K562 (cell line): ENCODE data around the gene PPIE. TPM values are rescaled to one million over a fixed set of nuclear protein-coding genes. Genes with fewer than 3 reads are reported as not detected.

ENCODE experiments used
- BCL6 ChIP-seq: fragments of 250-450 bp; sonication (Bioruptor Pico); IDR thresholded peaks from 2 replicates; pipeline ENCODE4 v1.4.0; 2020
- C11orf30 ChIP-seq: fragments of 450-650 bp; IDR thresholded peaks from 2 replicates; pipeline ENCODE4 v1.6.1; 2016; ENCODE audit warnings: low read depth, mild to moderate bottlenecking
- CREM ChIP-seq: IDR thresholded peaks from 2 replicates; pipeline ENCODE4 v1.6.1; 2014; ENCODE audit warnings: antibody characterized with exemption, low read depth
- CXXC5 ChIP-seq: fragments of 250-450 bp; sonication (Bioruptor Pico); IDR thresholded peaks from 2 replicates; pipeline ENCODE4 v1.8.0; 2022; ENCODE audit warnings: inconsistent platforms, mild to moderate bottlenecking, moderate library complexity
- DNMT1 ChIP-seq: fragments of 450-650 bp; IDR thresholded peaks from 2 replicates; pipeline ENCODE4 v1.6.1; 2016; ENCODE audit warnings: antibody characterized with exemption, mild to moderate bottlenecking
- EHMT2 ChIP-seq: fragments of 450-650 bp; IDR thresholded peaks from 2 replicates; pipeline ENCODE4 v1.6.1; 2018; ENCODE audit warnings: antibody characterized with exemption
- ERF ChIP-seq: fragments of 450-650 bp; formaldehyde crosslinking; IDR thresholded peaks from 2 replicates; pipeline ENCODE4 v1.4.0; 2020; ENCODE audit warnings: mild to moderate bottlenecking, mixed read lengths
- GTF2E2 ChIP-seq: fragments of 200-800 bp; sonication (Bioruptor generic); IDR thresholded peaks from 2 replicates; pipeline ENCODE4 v1.6.1; 2016; ENCODE audit warnings: missing genetic modification characterization, missing compliant biosample characterization
- HDAC3 ChIP-seq: fragments of 450-650 bp; IDR thresholded peaks from 2 replicates; pipeline ENCODE4 v1.6.1; 2018; ENCODE audit warnings: borderline replicate concordance, mild to moderate bottlenecking, moderate library complexity; ENCODE audit not compliant: partially characterized antibody
- HNRNPH1 ChIP-seq: fragments of 200-400 bp; formaldehyde crosslinking; optimal IDR thresholded peaks from 2 replicates; pipeline ENCODE3; 2017; ENCODE audit warnings: low read depth, mild to moderate bottlenecking, low read length, moderate library complexity
- HNRNPL ChIP-seq: fragments of 200-400 bp; formaldehyde crosslinking; IDR thresholded peaks from 2 replicates; pipeline ENCODE4 v1.6.1; 2017; ENCODE audit warnings: low read depth, mild to moderate bottlenecking, low read length
- KLF16 ChIP-seq: IDR thresholded peaks from 2 replicates; pipeline ENCODE4 v1.6.1; 2016; ENCODE audit warnings: antibody characterized with exemption
- LCOR ChIP-seq: sonication (generic); formaldehyde crosslinking; IDR thresholded peaks from 2 replicates; pipeline ENCODE4 v1.8.0; 2022; ENCODE audit warnings: mild to moderate bottlenecking, missing genetic modification reagents
- MEF2A ChIP-seq: IDR thresholded peaks from 2 replicates; pipeline ENCODE4 v1.6.1; 2011; ENCODE audit warnings: low read depth, mild to moderate bottlenecking, low read length, moderate library complexity; ENCODE audit not compliant: control insufficient read depth
- PRPF4 ChIP-seq: fragments of 200-400 bp; formaldehyde crosslinking; IDR thresholded peaks from one replicate; pipeline ENCODE4 v1.6.1; 2017; ENCODE audit warnings: low read length, low read depth, mild to moderate bottlenecking; ENCODE audit not compliant: insufficient read depth, poor library complexity, severe bottlenecking
- SRSF3 ChIP-seq: fragments of 200-400 bp; formaldehyde crosslinking; IDR thresholded peaks from 2 replicates; pipeline ENCODE4 v1.6.1; 2016; ENCODE audit warnings: mild to moderate bottlenecking, low read length, moderate library complexity; ENCODE audit not compliant: insufficient read depth
- TAF15 ChIP-seq: fragments of 200-400 bp; formaldehyde crosslinking; IDR thresholded peaks from 2 replicates; pipeline ENCODE4 v1.6.1; 2017; ENCODE audit warnings: mild to moderate bottlenecking, low read depth, low read length, moderate library complexity
- TCF3 ChIP-seq: sonication (generic); formaldehyde crosslinking; IDR thresholded peaks from 2 replicates; pipeline ENCODE4 v1.4.0; 2020; ENCODE audit warnings: mild to moderate bottlenecking, missing genetic modification reagents
- THAP7 ChIP-seq: fragments of 250-450 bp; sonication (Bioruptor Pico); IDR thresholded peaks from 2 replicates; pipeline ENCODE4 v1.5.0; 2021
- YBX1 ChIP-seq: fragments of 450-650 bp; IDR thresholded peaks from 2 replicates; pipeline ENCODE4 v1.7.1; 2016; ENCODE audit warnings: mild to moderate bottlenecking
- ZBTB17 ChIP-seq: fragments of 450-650 bp; formaldehyde crosslinking; IDR thresholded peaks from 2 replicates; pipeline ENCODE4 v1.4.0; 2020; ENCODE audit warnings: mild to moderate bottlenecking
- ZFPM2 ChIP-seq: fragments of 250-450 bp; sonication (Bioruptor Pico); IDR thresholded peaks from 2 replicates; pipeline ENCODE4 v1.5.1; 2022; ENCODE audit warnings: mild to moderate bottlenecking
- ZNF23 ChIP-seq: fragments of 250-450 bp; sonication (Bioruptor Pico); IDR thresholded peaks from 2 replicates; pipeline ENCODE4 v1.4.0; 2020; ENCODE audit warnings: mild to moderate bottlenecking
- ZNF717 ChIP-seq: fragments of 250-450 bp; sonication (Bioruptor Pico); IDR thresholded peaks from 2 replicates; pipeline ENCODE4 v1.5.0; 2021
- polyA plus RNA-seq, 8 experiments: library from polyadenylated mRNA; depleted of rRNA in 4 of 8; stranded (reverse) in 5 of 8; unstranded in 3 of 8; fragments of >200 nt; fragmentation: Nextera tagmentation in 2 of 8; fragmentation: Illumina TruSeq in 1 of 8; extraction: Ambion mirVana in 2 of 8; extraction: Trizol in 1 of 8; gene quantifications; 2 replicates each; pipeline versions ENCODE4 v1.2.1 to v1.2.3, GENCODE V29; 2011 to 2014; ENCODE audit warnings: inconsistent platforms in 1 of 8, missing spikeins in 1 of 8
- total RNA-seq, 7 experiments: library from RNA; depleted of rRNA in 6 of 7; stranded (reverse); fragments of >200 nt in 6 of 7; fragmentation: Illumina TruSeq in 2 of 7; extraction: Trizol in 2 of 7; gene quantifications; 2 replicates each; pipeline versions ENCODE4 v1.2.1 to v1.2.3, GENCODE V29; 2011 to 2021; ENCODE audit warnings: low replicate concordance in 1 of 7
- TF ChIP-seq, protein P1 (sequence below): sonication (generic); formaldehyde crosslinking; IDR thresholded peaks from 2 replicates; pipeline ENCODE4 v1.8.1; 2023; ENCODE audit warnings: mild to moderate bottlenecking, missing genetic modification reagents
- TF ChIP-seq, protein P2 (sequence below): fragments of 450-650 bp; IDR thresholded peaks from 2 replicates; pipeline ENCODE4 v1.6.1; 2017; ENCODE audit warnings: antibody characterized with exemption, mild to moderate bottlenecking

PPIE gene
- total and polyA plus RNA-seq, 9 of the 15 experiments (the other 6 are each of a cell fraction or from before 2014, with no cell fraction given), result 75.4 to 444 (median 131) TPM

DNA sequence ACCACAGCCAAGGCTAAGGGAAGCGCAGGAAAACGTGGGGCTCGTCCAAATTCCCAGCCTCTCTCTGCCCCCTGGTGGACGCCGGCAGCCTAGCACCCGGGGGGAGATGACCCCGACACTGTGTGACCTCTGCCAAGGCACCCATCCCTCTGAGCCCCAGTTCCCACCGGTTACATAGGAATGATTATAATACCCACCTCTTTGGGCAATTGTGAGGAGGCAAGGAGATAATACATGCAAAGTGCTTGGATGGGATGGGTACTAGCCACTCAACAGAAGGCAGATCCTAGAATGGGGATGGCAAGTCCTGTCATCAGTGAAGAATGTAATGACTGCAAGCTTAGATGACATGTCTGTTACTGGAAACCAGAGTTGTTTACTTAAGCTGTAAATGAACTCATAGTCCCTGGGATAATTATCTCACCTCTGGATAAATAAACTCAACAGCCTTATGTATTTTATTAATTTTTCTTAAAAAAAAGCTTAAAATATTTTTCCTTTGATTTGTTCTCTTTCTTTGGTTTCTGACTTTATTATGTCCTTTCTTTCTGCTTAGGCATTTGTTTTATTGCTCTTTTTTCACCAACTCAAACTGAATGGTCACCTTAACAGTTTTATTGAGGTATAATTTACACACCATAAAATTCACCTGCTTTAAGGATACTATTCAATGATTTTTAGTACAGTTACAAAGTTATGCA is 61.2 kb downstream of the PPIE start (continued):
- TF ChIP-seq SRSF3 (no peak), ZNF717 (CRISPR knock-in tag) (no peak), GTF2E2 (no peak), DNMT1 (no peak), YBX1 (no peak), MEF2A (no peak), HNRNPL (no peak), ZBTB17 (CRISPR knock-in tag) (peak; percentile 52; the same call in 1 of the 2 replicates), BCL6 (no peak), CREM (0 out of 2 replicates have a peak, but pooled peaks have one; percentile 46), PRPF4 (no peak), EHMT2 (no peak; the same call in 1 of the 2 replicates), TCF3 (CRISPR knock-in tag) (no peak), C11orf30 (no peak), LCOR (CRISPR knock-in tag) (no peak; the same call in 1 of the 2 replicates), THAP7 (CRISPR knock-in tag) (no peak), CXXC5 (CRISPR knock-in tag) (no peak; the same call in 1 of the 2 replicates), KLF16 (no peak), ZNF23 (CRISPR knock-in tag) (no peak), ZFPM2 (CRISPR knock-in tag) (no peak), ERF (CRISPR knock-in tag) (0 out of 2 replicates have a peak, but pooled peaks have one; percentile 41), HNRNPH1 (no peak), HDAC3 (no peak), TAF15 (no peak)
- TF ChIP-seq, protein P1, sequence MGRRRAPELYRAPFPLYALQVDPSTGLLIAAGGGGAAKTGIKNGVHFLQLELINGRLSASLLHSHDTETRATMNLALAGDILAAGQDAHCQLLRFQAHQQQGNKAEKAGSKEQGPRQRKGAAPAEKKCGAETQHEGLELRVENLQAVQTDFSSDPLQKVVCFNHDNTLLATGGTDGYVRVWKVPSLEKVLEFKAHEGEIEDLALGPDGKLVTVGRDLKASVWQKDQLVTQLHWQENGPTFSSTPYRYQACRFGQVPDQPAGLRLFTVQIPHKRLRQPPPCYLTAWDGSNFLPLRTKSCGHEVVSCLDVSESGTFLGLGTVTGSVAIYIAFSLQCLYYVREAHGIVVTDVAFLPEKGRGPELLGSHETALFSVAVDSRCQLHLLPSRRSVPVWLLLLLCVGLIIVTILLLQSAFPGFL, result no peak
- TF ChIP-seq, protein P2, sequence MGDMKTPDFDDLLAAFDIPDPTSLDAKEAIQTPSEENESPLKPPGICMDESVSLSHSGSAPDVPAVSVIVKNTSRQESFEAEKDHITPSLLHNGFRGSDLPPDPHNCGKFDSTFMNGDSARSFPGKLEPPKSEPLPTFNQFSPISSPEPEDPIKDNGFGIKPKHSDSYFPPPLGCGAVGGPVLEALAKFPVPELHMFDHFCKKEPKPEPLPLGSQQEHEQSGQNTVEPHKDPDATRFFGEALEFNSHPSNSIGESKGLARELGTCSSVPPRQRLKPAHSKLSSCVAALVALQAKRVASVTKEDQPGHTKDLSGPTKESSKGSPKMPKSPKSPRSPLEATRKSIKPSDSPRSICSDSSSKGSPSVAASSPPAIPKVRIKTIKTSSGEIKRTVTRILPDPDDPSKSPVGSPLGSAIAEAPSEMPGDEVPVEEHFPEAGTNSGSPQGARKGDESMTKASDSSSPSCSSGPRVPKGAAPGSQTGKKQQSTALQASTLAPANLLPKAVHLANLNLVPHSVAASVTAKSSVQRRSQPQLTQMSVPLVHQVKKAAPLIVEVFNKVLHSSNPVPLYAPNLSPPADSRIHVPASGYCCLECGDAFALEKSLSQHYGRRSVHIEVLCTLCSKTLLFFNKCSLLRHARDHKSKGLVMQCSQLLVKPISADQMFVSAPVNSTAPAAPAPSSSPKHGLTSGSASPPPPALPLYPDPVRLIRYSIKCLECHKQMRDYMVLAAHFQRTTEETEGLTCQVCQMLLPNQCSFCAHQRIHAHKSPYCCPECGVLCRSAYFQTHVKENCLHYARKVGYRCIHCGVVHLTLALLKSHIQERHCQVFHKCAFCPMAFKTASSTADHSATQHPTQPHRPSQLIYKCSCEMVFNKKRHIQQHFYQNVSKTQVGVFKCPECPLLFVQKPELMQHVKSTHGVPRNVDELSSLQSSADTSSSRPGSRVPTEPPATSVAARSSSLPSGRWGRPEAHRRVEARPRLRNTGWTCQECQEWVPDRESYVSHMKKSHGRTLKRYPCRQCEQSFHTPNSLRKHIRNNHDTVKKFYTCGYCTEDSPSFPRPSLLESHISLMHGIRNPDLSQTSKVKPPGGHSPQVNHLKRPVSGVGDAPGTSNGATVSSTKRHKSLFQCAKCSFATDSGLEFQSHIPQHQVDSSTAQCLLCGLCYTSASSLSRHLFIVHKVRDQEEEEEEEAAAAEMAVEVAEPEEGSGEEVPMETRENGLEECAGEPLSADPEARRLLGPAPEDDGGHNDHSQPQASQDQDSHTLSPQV, result no peak
